HG03342 (cell line): ENCODE results near the gene SPOCK2.
A peak's percentile ranks its signal among the peaks of the same experiment; 100 is the strongest.
"Not testable (repeated sequence)": the region's sequence is repeated elsewhere in the genome, so short reads cannot be mapped to it uniquely, and the experiment has no call there.

ENCODE experiments used
- ATAC-seq: cut with Tn5 transposase; IDR thresholded peaks from one replicate; pipeline ENCODE4 v1.9.1; 2021; ENCODE audit warnings: mild to moderate bottlenecking, moderate library complexity; ENCODE audit not compliant: unreplicated experiment

Gene SPOCK2, protein sequence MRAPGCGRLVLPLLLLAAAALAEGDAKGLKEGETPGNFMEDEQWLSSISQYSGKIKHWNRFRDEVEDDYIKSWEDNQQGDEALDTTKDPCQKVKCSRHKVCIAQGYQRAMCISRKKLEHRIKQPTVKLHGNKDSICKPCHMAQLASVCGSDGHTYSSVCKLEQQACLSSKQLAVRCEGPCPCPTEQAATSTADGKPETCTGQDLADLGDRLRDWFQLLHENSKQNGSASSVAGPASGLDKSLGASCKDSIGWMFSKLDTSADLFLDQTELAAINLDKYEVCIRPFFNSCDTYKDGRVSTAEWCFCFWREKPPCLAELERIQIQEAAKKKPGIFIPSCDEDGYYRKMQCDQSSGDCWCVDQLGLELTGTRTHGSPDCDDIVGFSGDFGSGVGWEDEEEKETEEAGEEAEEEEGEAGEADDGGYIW

GRCh38 chr10:72087969-72088888 lies at the start of gene SPOCK2:
Gene SPOCK2, minus strand, starts transcription at chr10:72088551. Its CDS starts 223 bp downstream, at chr10:72088328.
- no peak for ATAC-seq

- no peak for ATAC-seq
These were observed 49.2 kb upstream of the SPOCK2 start for GRCh38 chr10:72137583-72137982.

- ATAC-seq: not testable (repeated sequence)
These were observed 47.9 kb upstream of the SPOCK2 start for GRCh38 chr10:72136225-72136624.

DNA sequence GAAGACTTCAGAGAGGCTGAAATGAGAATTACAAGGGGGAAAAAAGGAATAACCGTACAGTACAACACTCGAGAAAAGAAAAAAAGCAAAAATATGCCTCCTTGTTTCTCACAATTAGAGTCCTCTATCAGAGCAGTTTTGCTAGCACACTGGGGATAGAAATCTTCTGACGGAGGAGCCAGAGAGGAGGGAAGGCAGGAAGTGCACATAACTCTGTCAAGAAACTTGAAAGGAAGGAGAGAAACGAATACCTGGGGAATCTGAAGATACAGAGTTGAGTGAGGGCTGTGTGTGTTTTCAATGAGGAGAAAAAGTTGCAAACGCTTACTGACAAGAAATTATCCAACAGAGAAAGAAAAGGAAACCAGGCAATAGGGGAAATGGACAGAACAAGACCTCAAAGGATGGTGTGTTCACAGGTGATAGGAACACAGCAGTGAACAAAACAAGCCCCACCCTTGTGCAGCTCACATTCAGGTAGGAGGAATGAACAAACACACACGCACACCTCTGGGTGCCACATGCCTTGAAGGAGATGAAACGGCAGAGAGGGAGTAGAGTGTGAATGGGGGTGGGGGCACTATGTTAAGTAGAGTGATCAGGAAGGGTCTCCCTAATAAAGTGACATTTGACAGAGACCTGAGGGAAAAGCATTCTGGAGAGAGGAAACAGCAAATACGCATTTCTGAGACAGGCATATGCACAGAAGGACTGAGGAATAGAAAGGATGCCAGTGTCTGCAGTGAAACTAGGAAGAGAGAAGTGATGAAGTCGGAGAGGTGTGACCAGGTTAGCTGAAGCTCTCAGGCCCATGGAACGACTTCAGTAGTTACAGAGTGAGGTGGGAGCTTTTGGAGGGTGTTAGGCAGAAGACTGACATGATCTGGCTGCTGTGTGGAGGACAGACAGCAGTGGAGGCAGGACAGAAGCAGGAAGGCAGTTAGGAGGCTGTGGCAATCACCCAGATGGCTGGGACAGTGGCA lies 46.7 kb upstream of the SPOCK2 start:
- ATAC-seq: no peak

- ATAC-seq: peak; percentile 85
These were observed 45.2 kb upstream of the SPOCK2 start for GRCh38 chr10:72133517-72133916.

GRCh38 chr10:72132854-72133253 lies 44.5 kb upstream of the SPOCK2 start:
- no peak for ATAC-seq

DNA sequence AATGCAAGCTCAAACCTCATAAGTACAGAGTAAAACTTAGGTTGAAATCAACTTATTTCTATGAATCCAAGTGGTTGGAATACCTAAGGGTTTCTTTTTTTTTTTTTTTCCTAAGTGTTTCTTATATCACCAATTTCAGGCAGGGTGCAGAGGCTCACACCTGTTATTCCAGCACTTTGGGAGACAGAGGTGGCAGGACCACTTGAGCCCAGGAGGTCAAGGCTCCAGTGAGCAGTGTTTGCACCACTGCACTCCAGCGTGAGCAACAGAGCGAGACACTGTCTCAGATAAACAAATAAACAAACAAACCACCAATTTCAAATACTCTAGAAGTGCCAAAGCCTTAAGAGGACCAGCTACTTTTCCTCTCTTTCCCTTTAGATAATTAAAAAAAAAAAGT lies 39.2 kb upstream of the SPOCK2 start:
- no peak for ATAC-seq

DNA sequence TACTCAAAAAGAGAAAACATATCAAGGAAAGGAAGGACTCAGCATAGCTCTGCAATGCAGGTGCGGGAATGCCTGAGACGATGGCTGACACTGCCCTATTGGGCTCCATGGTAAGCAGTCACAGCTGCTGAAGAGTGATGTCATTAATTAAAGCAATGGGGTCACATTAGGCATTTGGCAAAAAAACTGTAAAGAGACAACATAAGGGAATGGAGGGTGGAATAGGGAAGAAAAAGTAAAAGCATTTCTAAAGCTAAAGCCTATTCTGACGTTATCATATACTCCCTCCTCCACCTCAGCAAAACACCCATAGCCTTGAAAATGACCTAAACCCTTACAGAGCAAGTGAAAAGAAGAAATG lies 38.5 kb upstream of the SPOCK2 start:
- no peak for ATAC-seq

DNA sequence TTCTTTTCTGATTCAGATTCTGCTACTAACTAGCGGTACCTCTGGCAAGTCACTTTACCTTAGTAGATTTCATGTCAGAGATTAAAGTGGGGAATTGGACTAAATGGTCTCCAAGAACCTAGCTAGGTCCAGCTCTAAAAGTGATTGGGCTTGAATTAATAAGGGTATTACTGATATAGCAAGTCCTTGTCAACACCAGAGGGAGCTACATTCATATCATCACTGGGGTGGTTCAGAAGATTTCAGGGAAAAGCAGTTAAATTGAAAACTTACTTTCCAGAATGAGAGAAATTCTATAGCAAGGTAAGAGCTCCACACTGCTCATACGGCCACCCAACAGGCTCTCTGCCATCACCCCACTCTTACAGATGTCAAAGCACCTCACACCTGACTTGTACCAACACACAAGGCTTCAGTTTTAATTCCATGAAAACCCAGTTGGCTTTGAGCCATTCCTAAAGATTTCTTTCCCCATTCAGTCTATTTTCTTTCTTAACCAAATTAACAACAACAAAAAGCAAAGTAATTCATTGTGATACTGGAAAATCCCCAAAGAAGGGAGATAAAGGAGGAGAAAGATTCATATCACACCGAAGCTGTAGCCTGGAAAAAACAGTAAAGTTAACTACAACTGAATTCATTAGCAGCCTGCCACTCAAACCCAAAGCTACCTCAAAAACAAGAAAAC lies 38.0 kb upstream of the SPOCK2 start:
- ATAC-seq: no peak

DNA sequence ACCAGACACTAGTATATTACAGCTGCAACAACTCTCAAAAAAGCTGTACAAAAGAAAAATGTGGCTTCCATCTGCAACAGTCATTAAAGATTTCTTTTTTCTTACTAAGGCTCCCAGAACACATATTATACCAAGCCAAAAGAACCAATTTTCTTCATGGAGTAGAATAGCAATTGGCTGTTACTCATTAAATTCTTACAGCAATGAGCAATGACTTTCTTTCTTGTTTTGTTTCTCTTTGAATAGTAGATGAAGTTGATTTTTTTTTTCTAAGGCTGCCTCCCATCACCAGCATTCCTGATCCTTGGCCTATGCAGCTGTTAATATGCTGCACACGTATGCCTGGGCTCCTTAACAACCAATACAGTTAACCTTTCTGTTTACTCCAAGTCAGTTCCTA lies 36.6 kb upstream of the SPOCK2 start:
- ATAC-seq: no peak

GRCh38 chr10:72124381-72124780 lies 36.0 kb upstream of the SPOCK2 start:
- ATAC-seq: no peak

DNA sequence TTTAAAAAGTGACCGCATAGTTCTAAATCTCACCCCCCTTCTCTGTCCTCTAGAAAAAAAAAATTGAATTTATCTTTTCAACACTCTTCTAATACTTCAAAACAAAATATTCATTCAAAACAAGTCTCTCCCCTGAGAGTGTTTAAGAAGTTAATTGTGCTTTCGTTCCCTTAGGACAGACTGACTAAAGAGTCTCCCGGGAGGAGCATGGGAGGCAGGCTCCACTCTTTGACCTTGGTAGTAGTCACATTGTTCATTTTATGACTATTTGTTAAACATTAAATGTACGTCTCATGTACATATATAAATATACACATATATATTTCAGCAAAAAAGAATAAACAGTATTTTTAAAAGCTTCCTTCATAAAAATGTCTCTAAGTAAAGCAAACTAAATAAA lies 35.3 kb upstream of the SPOCK2 start:
- ATAC-seq: no peak

DNA sequence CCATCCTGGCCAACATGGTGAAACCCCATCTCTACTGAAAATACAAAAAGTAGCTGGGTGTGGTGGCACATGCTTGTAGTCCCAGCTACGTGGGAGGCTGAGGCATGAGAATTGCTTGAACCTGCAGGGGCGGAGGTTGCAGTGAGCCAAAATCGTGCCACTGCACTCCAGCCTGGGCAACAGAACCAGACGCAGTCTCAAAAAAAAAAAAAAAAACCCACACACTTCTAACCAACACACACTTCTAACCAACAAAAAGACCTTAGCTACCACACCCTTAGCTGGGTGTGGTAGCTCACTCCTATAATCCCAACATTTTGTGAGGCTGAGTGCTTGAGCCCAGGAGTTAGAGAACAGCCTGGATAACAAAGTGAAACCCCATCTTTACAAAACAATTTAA lies 33.9 kb upstream of the SPOCK2 start:
- ATAC-seq: no peak

DNA sequence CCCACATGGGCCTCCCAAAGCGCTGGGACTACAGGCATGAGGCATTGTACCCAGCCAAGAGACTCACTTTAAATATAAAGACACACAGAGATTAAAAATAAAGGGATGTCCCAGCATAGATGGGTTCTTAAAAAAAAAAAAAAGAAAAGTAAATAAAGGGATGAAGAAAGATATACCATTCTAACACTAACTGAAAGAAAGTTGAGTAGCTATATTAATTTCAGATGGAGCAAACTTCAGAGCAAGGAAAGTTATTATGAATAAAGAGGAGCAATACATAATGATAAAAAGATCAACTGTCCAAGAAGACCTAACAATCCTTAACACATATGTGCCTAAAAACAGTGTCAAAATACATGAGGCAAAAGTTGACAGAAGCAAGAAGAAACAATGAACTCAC lies 33.0 kb upstream of the SPOCK2 start:
- ATAC-seq: no peak

GRCh38 chr10:72116372-72116771 lies 28.0 kb upstream of the SPOCK2 start:
- ATAC-seq: no peak

DNA sequence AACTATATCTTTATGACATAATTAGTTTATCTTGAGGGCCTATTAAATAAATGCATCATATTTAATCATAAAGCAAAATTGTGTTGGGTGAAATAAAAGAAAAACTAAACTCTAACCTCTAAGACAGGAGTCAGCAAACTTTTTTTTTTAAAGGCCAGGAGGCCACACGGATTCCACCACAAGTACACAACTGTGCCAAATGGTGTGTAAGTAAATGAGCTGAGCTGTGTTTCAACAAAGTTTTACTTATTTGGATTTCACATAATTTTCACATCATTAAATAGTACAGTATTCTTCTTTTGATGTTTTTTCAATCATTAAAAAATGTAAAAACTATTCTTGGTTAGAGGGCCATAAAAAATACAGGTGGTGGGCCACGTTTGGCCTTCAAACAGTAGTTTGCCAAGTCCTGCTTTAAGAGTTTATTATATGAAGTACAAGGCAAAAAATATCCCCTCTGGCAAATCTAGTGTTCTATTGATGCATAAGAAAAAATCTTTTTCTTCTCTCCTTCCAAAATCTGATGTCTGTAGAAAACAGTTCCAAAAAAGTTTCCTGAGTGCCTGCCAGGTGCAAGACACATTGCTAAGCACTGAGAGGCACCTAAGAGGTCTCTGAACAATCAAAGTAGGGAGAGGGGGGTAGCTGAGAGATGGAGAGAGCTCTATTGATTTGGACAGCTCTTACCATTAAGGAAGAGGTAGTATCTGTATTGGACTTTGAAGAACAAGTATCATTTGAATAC lies 26.5 kb upstream of the SPOCK2 start:
- ATAC-seq: no peak

DNA sequence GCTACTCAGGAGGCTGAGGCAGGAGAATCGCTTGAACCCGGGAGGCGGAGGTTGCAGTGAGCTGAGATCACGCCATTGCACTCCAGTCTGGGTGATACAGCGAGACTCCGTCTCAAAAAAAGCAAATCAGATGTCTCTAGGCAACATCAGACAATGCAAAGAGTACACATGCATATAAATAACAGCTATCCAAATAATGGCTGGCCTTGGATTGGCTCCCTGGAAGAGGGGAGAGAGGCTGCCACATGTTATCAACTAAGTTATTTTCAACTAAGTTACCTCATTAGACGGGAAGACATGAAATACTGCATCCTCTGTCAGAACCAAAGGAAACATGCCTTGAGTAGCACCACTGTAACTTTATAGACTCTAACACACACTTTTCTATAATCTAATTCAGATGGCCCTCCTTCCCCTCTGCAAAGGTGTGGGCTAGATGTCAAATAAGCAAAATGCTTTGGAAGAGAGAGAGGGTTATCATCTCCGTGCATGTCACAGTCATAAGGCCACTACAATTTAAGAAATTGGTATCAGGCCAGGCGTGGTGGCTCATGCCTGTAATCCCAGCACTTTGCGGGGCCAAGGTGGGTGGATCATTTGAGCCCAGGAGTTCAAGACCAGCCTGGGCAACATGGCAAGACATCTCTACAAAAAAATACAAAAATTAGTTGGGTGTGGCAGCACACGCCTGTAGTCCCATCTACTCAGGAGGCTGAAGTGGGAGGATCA lies 22.5 kb upstream of the SPOCK2 start:
- ATAC-seq: no peak

DNA sequence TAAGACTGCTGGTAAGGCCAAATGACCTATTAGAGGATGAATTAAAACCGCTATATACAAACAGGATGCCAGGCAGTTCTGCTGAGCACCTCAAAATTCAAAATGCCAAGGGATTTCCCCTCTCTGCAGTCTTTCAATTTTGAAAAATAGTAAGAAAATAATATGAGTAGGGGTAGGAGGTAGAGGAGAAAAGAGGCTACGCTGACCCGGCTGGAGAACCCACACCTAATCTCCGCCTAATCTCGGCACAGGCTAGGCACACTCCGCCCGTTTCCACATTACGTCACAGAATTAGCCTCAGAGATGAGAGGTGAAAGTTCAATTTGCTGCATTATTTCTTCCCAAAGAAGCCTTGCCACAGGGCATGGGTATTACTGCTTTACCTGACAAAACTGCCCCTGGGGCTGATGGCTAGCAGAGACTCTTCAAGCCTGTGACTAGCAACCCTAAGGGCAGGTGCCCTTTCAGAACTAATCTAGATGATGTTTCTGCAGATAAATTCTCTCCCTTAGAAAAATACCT lies 21.3 kb upstream of the SPOCK2 start:
- no peak for ATAC-seq
